H1 (cell line): ENCODE results near the gene ABHD8. TPM values are rescaled to one million over a fixed set of nuclear protein-coding genes. Genes with fewer than 3 reads are reported as not detected.

Source experiments
- CTCF ChIA-PET: fragments of 300-600 bp; sonication (Branson Sonifier 250); formaldehyde crosslinking; loops from one replicate; lab custom pipeline; 2021; ENCODE audit not compliant: partially characterized antibody; lab: Charles Lee
- POLR2A ChIA-PET: fragments of 300-600 bp; sonication (Branson Sonifier 250); formaldehyde crosslinking; loops from one replicate; lab custom pipeline; 2021; ENCODE audit warnings: inconsistent platforms; ENCODE audit not compliant: partially characterized antibody; lab: Charles Lee
- DNase-seq, 2 experiments: peaks; one replicate each; pipeline versions ENCODE4 v3.0.0 to v3.0.0-alpha.2; 2010 to 2022; ENCODE audit warnings: low spot score in 2 of 2, low read depth in 1 of 2, mixed read lengths in 1 of 2
- FAIRE-seq: peaks from 2 replicates; lab custom pipeline; 2011; peaks lifted over from hg19 to GRCh38; lab: Jason Lieb, UNC
- H2AFZ ChIP-seq: 2 replicates; pipeline ENCODE4 v1.8.1; 2012; ENCODE audit warnings: low read length, inconsistent platforms
- H2AK5ac ChIP-seq: 2 replicates; pipeline ENCODE4 v1.6.1; 2013; ENCODE audit warnings: low read depth, low read length
- H2BK120ac ChIP-seq: replicated peaks from 2 replicates; pipeline ENCODE3; 2013; ENCODE audit warnings: low read depth, low read length, inconsistent platforms
- H2BK12ac ChIP-seq: 2 replicates; pipeline ENCODE4 v1.6.1; 2013; ENCODE audit warnings: low read depth, low read length
- H2BK15ac ChIP-seq: 2 replicates; pipeline ENCODE4 v1.6.1; 2013; ENCODE audit warnings: low read length
- H2BK20ac ChIP-seq: 2 replicates; pipeline ENCODE4 v1.6.1; 2013; ENCODE audit warnings: low read length
- H2BK5ac ChIP-seq: 2 replicates; pipeline ENCODE4 v1.6.1; 2013; ENCODE audit warnings: low read depth, low read length
- H3K14ac ChIP-seq: 2 replicates; pipeline ENCODE4 v1.6.1; 2013; ENCODE audit warnings: inconsistent platforms; ENCODE audit not compliant: insufficient read length
- H3K18ac ChIP-seq: 2 replicates; pipeline ENCODE4 v1.6.1; 2013; ENCODE audit warnings: low read length; ENCODE audit errors: extremely low read depth
- H3K23ac ChIP-seq: 2 replicates; pipeline ENCODE4 v1.6.1; 2013; ENCODE audit warnings: inconsistent platforms; ENCODE audit not compliant: insufficient read length
- H3K23me2 ChIP-seq: 2 replicates; pipeline ENCODE4 v1.6.1; 2013; ENCODE audit warnings: low read depth, low read length
- H3K27ac ChIP-seq: 2 replicates; pipeline ENCODE4 v1.6.1; 2011; ENCODE audit warnings: low read depth, low read length, inconsistent platforms
- H3K27me3 ChIP-seq, 4 experiments: replicated peaks in 1 of 4; 1 replicate in 1 of 4; 2 replicates in 3 of 4; pipeline versions ENCODE4 v1.6.1 to v1.8.1; 2011 to 2013; ENCODE audit warnings: low read length in 3 of 4, mild to moderate bottlenecking in 3 of 4, inconsistent platforms in 2 of 4, mixed read lengths in 2 of 4, moderate library complexity in 1 of 4; ENCODE audit not compliant: control insufficient read depth in 3 of 4, insufficient read depth in 3 of 4; ENCODE audit errors: extremely low read depth in 1 of 4
- H3K36me3 ChIP-seq, 4 experiments: 2 replicates each; pipeline versions ENCODE4 v1.6.1 to v1.8.1; 2011 to 2013; ENCODE audit warnings: mild to moderate bottlenecking in 4 of 4, low read length in 3 of 4, moderate library complexity in 2 of 4, control low read depth in 1 of 4, inconsistent platforms in 1 of 4; ENCODE audit not compliant: insufficient read depth in 4 of 4, control insufficient read depth in 2 of 4
- H3K4ac ChIP-seq: replicated peaks from 2 replicates; pipeline ENCODE3; 2013; ENCODE audit warnings: low read length, low read depth, mixed read lengths, inconsistent platforms; ENCODE audit not compliant: insufficient read length
- H3K4me1 ChIP-seq, 4 experiments: replicated peaks in 1 of 4; 1 replicate in 1 of 4; 2 replicates in 3 of 4; pipeline versions ENCODE4 v1.6.1 to v1.8.1; 2011 to 2013; ENCODE audit warnings: low read length in 3 of 4, inconsistent platforms in 2 of 4, mixed read lengths in 1 of 4; ENCODE audit not compliant: insufficient read depth in 4 of 4, control insufficient read depth in 3 of 4
- H3K4me2 ChIP-seq, 2 experiments: 2 replicates each; pipeline versions ENCODE4 v1.6.1 to v1.8.1; 2011 to 2013; ENCODE audit warnings: low read depth in 2 of 2, low read length in 2 of 2, control low read depth in 1 of 2, inconsistent platforms in 1 of 2, mild to moderate bottlenecking in 1 of 2; ENCODE audit not compliant: insufficient read depth in 1 of 2
- H3K4me3 ChIP-seq, 4 experiments: fragments of 200-600, 300-600 bp in 1 of 4; sonication (generic), shearing (Covaris generic), sonication (Bioruptor Twin) in 1 of 4; 2 replicates each; pipeline versions ENCODE4 v1.5.1 to v1.8.1; 2011 to 2016; ENCODE audit warnings: low read length in 4 of 4, low read depth in 3 of 4, control low read depth in 2 of 4, inconsistent platforms in 2 of 4, mild to moderate bottlenecking in 2 of 4, mixed read lengths in 1 of 4, moderate library complexity in 1 of 4; ENCODE audit not compliant: insufficient read depth in 2 of 4; ENCODE audit errors: extremely low read depth in 1 of 4
- H3K56ac ChIP-seq: replicated peaks from 2 replicates; pipeline ENCODE3; 2013; ENCODE audit warnings: low read depth, mild to moderate bottlenecking, mixed read lengths, low read length, inconsistent platforms; ENCODE audit not compliant: insufficient read length
- H3K79me1 ChIP-seq: 2 replicates; pipeline ENCODE4 v1.6.1; 2013; ENCODE audit warnings: low read depth, low read length, control low read depth
- H3K79me2 ChIP-seq, 2 experiments: 2 replicates each; pipeline versions ENCODE4 v1.6.1 to v1.8.1; 2012 to 2013; ENCODE audit warnings: low read length in 2 of 2, mild to moderate bottlenecking in 2 of 2, inconsistent platforms in 1 of 2; ENCODE audit not compliant: insufficient read depth in 2 of 2, control insufficient read depth in 1 of 2
- H3K9ac ChIP-seq, 4 experiments: replicated peaks in 1 of 4; 1 replicate in 1 of 4; 2 replicates in 3 of 4; pipeline versions ENCODE4 v1.6.1 to v1.8.1; 2011 to 2013; ENCODE audit warnings: low read depth in 3 of 4, low read length in 3 of 4, control low read depth in 2 of 4, mild to moderate bottlenecking in 2 of 4, moderate library complexity in 2 of 4, inconsistent platforms in 1 of 4; ENCODE audit errors: extremely low read depth in 1 of 4
- H3K9me3 ChIP-seq, 2 experiments: 2 replicates each; pipeline versions ENCODE4 v1.6.1 to v1.8.1; 2012 to 2013; ENCODE audit warnings: mild to moderate bottlenecking in 2 of 2, moderate library complexity in 2 of 2, control low read depth in 1 of 2, inconsistent platforms in 1 of 2, low read depth in 1 of 2, low read length in 1 of 2, mixed read lengths in 1 of 2; ENCODE audit not compliant: insufficient read depth in 2 of 2
- H4K20me1 ChIP-seq, 2 experiments: replicated peaks in 1 of 2; 2 replicates each; pipeline versions ENCODE3 to v1.8.1; 2011 to 2013; ENCODE audit warnings: inconsistent platforms in 2 of 2, low read length in 2 of 2, mild to moderate bottlenecking in 1 of 2; ENCODE audit not compliant: insufficient read depth in 2 of 2, control insufficient read depth in 1 of 2
- H4K5ac ChIP-seq: 2 replicates; pipeline ENCODE4 v1.6.1; 2013; ENCODE audit warnings: low read length, low read depth, mixed read lengths, inconsistent platforms; ENCODE audit not compliant: insufficient read length
- H4K8ac ChIP-seq: 2 replicates; pipeline ENCODE4 v1.8.0; 2013; ENCODE audit warnings: mild to moderate bottlenecking, moderate library complexity, low read length, inconsistent platforms; ENCODE audit not compliant: insufficient read depth; ENCODE audit errors: extremely low read depth
- H4K91ac ChIP-seq: replicated peaks from 2 replicates; pipeline ENCODE3; 2013; ENCODE audit warnings: low read length, mixed read lengths, inconsistent platforms; ENCODE audit not compliant: insufficient read length
- KDM1A ChIP-seq: fragments of 200-600, 300-600 bp; sonication (generic); IDR thresholded peaks from 2 replicates; pipeline ENCODE4 v1.7.1; 2016; ENCODE audit warnings: mild to moderate bottlenecking, low read length, borderline replicate concordance
- SIN3A ChIP-seq, 2 experiments: IDR thresholded peaks in 1 of 2; conservative IDR thresholded peaks in 1 of 2; 2 replicates each; pipeline ENCODE4 v1.6.1; 2011 to 2012; ENCODE audit warnings: low read length in 2 of 2, improper control_type of control experiment in 1 of 2, low read depth in 1 of 2, mild to moderate bottlenecking in 1 of 2
- SP2 ChIP-seq: IDR thresholded peaks from 2 replicates; pipeline ENCODE4 v1.6.1; 2012; ENCODE audit warnings: mild to moderate bottlenecking, low read length, inconsistent platforms
- TEAD4 ChIP-seq: IDR thresholded peaks from 2 replicates; pipeline ENCODE4 v1.6.1; 2012; ENCODE audit warnings: low read depth, low read length, inconsistent platforms, mixed read lengths
- WGBS, 2 experiments: shearing (Covaris generic) in 1 of 2; methylation state at CpG; one replicate each; pipeline versions ENCODE4 v1.1.6 to v1.1.7; 2013 to 2015; ENCODE audit warnings: low lambda C conversion rate in 2 of 2, mixed read lengths in 2 of 2, inconsistent platforms in 1 of 2, low coverage in 1 of 2, missing lambda C conversion rate in 1 of 2; ENCODE audit not compliant: insufficient replicate concordance in 2 of 2, insufficient coverage in 1 of 2, insufficient read length in 1 of 2; ENCODE audit errors: extremely low coverage in 1 of 2, missing lambda C conversion rate in 1 of 2; 5-methylcytosine and 5-hydroxymethylcytosine counted together
- polyA plus RNA-seq, 7 experiments: library from polyadenylated mRNA; depleted of rRNA in 3 of 7; stranded (reverse) in 5 of 7; unstranded in 2 of 7; fragments of >200 nt in 5 of 7; fragments of 200-250 nt in 2 of 7; gene quantifications; 1 replicate in 5 of 7; 2 replicates in 1 of 7; 4 replicates in 1 of 7; pipeline versions ENCODE4 v1.2.1 to v1.2.3, GENCODE V29; 2011 to 2013; ENCODE audit warnings: missing spikeins in 2 of 7, mixed read lengths in 2 of 7
- total RNA-seq: library from RNA; stranded (reverse); fragmentation: NEBNext Ultra II Directional; extraction: Animal tissue kit (Norgen Biotek cat#: 25700); gene quantifications from 2 replicates; pipeline ENCODE4 v1.2.1, GENCODE V29; 2021

Gene ABHD8
- total and polyA plus RNA-seq, 2 of the 8 experiments (the other 6 are each of a cell fraction or from before 2014, with no cell fraction given) = 11.3 to 18.7 TPM

DNA sequence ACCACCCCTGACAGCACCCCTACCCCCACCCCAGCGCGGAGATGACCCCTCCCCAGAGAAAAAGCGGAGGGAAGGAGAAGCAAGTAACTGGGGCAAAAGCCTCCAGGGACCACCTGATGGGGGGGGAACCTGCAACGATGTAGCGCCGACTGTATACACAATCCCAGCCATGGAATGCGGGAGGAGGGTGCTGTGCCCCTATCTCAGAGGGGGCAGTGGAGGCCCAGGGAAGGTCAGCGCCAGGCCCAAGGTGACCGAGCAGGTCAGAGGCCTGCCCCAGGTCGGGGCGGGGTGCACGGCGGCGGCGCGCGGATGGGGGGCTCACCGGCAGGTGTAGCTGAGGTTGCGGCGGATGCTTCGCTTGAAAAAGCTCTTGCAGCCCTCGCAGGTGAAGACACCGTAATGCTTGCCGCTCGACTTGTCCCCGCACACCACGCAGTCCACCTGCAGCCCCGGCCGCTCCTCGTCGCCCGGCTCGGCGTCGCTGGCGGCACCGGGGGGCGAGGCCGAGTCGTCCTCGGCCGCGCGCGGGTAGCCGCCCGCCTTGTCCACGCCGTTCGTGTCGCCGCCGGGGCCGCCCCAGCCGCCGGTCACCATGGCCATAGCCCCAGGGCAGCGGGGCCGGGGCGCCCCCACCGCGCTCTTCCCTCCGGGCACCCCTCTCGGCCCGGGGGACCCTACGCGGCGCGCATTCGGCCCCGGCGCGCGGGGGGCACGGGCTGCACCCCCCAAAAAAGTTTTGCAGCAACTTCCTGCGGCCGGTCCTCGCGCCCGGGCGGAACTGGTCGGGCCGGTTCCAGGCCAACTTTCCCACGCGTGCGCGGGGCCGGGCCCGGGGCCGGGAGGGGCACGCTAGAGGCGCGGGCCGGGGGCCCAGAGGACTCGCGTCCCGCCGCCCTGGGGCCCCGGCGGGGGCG, 58.3 kb downstream of the ABHD8 start:
- Histone ChIP-seq H3K79me2 (peaks cover 26 to 52% of the 10 kb centered on the region in 2 experiments; a peak in 3 of 4 replicates), H2BK120ac (no peak overlapping the region), H3K14ac (no peak overlapping the region), H3K4me1 (peaks cover 3 to 34% (median 25%) of the 10 kb centered on the region in 4 experiments), H3K9me3 (no peaks in the 10 kb centered on the region), H3K4ac (peak overlapping the region; percentile 92), H3K18ac (peak overlapping the region; percentile 87), H3K4me2 (peak overlapping the region; percentile 74 to 83), H3K27me3 (no peaks in the 10 kb centered on the region), H3K79me1 (peaks cover 12% of the 10 kb centered on the region), H3K4me3 (peak overlapping the region; percentile 68 to 83 (median 78)), H4K20me1 (peaks cover 13 to 15% of the 10 kb centered on the region in 2 experiments), H2BK5ac (peak overlapping the region; percentile 87; the same call in 1 of the 2 replicates), H2AFZ (no peak overlapping the region), H3K27ac (peak overlapping the region; percentile 34; the same call in 1 of the 2 replicates), H4K5ac (peak overlapping the region; percentile 34), H2AK5ac (no peak overlapping the region), H3K36me3 (peaks cover 0 to 4% (median 0%) of the 10 kb centered on the region in 4 experiments; a peak in 2 of 8 replicates), H3K23me2 (peaks cover 2% of the 10 kb centered on the region; the same call in 1 of the 2 replicates), H4K8ac (no peak overlapping the region; the same call in 1 of the 2 replicates), H3K56ac (peak overlapping the region; percentile 19), H4K91ac (peak overlapping the region; percentile 75), H2BK20ac (no peak overlapping the region), H3K23ac (no peak overlapping the region), H3K9ac (peak overlapping the region; percentile 0 to 71 (median 60); a peak in 6 of 7 replicates), H2BK12ac (no peak overlapping the region), H2BK15ac (no peak overlapping the region)
- no peak for TF ChIP-seq TEAD4
- no peak for TF ChIP-seq SP2
- 0 out of 2 replicates have a peak, but pooled peaks have one; percentile 50 for TF ChIP-seq KDM1A
- 0 out of 4 replicates have a peak, but pooled peaks of 1 of the 2 experiments have one; percentile 38 for TF ChIP-seq SIN3A (conservative IDR thresholded peaks at IDR 0.05 in 1 of 2, IDR thresholded peaks at IDR 0.05 in 1 of 2; ENCODE audit: low read depth in 1 of 2, low read length in 2 of 2)
- FAIRE-seq (no peak), DNase-seq (no peak)
- CTCF ChIA-PET = interaction anchor here (1.0 to 1.4 kb wide), 4 partner anchors 16 to 36 kb away, joined by 3 read pairs; partner anchors contain the start of gene BABAM1
- WGBS, 2 experiments = 0% methylated on average over 50 of the region's 100 CpGs; no CpG with 5 or more reads in 1 of the 2 experiments
- POLR2A ChIA-PET = interaction anchor here (0.6 to 6.4 kb wide), 12 partner anchors 11 to 626 kb away, joined by 3 to 118 read pairs (median 4); partner anchors contain the start of genes ANKLE1, BABAM1, OCEL1 and USE1
